Panc1 (cell line): ENCODE measurements around the gene RSAD1. TPM values are rescaled to one million over a fixed set of nuclear protein-coding genes. Genes with fewer than 3 reads are reported as not detected.

Source experiments
- ATAC-seq: fragments of 200-7000 bp; cut with Tn5 transposase; 2 replicates; pipeline ENCODE4 v1.9.1; 2020; ENCODE audit warnings: mild to moderate bottlenecking, moderate library complexity
- BruUV-seq: library from RNA; stranded (reverse); fragments of 400-500 nt; replicated peaks from 2 replicates; lab custom pipeline; 2021; lab: Mats Ljungman, UMichigan
- CTCF ChIA-PET: fragments of 300-600 bp; sonication (Branson Sonifier 250); formaldehyde crosslinking; loops from one replicate; lab custom pipeline; 2022; ENCODE audit warnings: antibody characterized with exemption; lab: Charles Lee
- POLR2A ChIA-PET: fragments of 300-600 bp; sonication (Branson Sonifier 250); formaldehyde crosslinking; loops from one replicate; lab custom pipeline; 2022; ENCODE audit warnings: antibody characterized with exemption; lab: Charles Lee
- DNase-seq: peaks from one replicate; pipeline ENCODE4 v3.0.0-alpha.2; 2010; ENCODE audit warnings: low read depth, low spot score
- H3K27ac ChIP-seq: 2 replicates; pipeline ENCODE4 v1.5.1; 2011; ENCODE audit warnings: mild to moderate bottlenecking, low read length, inconsistent platforms
- H3K27me3 ChIP-seq: fragments of 200-500 bp; sonication (Bioruptor generic); 2 replicates; pipeline ENCODE4 v1.6.0; 2014; ENCODE audit warnings: low read length, inconsistent platforms; ENCODE audit not compliant: control insufficient read depth, insufficient read depth
- H3K36me3 ChIP-seq: fragments of 200-500 bp; sonication (Bioruptor generic); 2 replicates; pipeline ENCODE4 v1.5.1; 2014; ENCODE audit warnings: inconsistent platforms, mild to moderate bottlenecking, low read length, moderate library complexity; ENCODE audit not compliant: control insufficient read depth, insufficient read depth
- H3K4me1 ChIP-seq: 2 replicates; pipeline ENCODE4 v1.5.1; 2011; ENCODE audit warnings: inconsistent platforms, mild to moderate bottlenecking, low read length, moderate library complexity; ENCODE audit not compliant: control insufficient read depth, insufficient read depth
- H3K4me3 ChIP-seq, 2 experiments: 2 replicates each; pipeline ENCODE4 v1.5.1; 2011 to 2012; ENCODE audit warnings: low read depth in 2 of 2, low read length in 2 of 2, mild to moderate bottlenecking in 2 of 2, inconsistent platforms in 1 of 2, moderate library complexity in 1 of 2
- H3K9me3 ChIP-seq: fragments of 200-500 bp; sonication (Bioruptor generic); 2 replicates; pipeline ENCODE4 v1.5.1; 2014; ENCODE audit warnings: low read depth, mild to moderate bottlenecking, inconsistent platforms, low read length, moderate library complexity; ENCODE audit not compliant: control insufficient read depth, insufficient read depth
- POLR2AphosphoS5 ChIP-seq: IDR thresholded peaks from 2 replicates; pipeline ENCODE4 v1.6.1; 2012; ENCODE audit warnings: mild to moderate bottlenecking, low read depth, low read length, moderate library complexity
- SIN3A ChIP-seq: IDR thresholded peaks from 2 replicates; pipeline ENCODE4 v1.6.1; 2012; ENCODE audit warnings: low read depth, mild to moderate bottlenecking, low read length, moderate library complexity, borderline replicate concordance; ENCODE audit not compliant: insufficient read depth
- TCF7L2 ChIP-seq: IDR thresholded peaks from 2 replicates; pipeline ENCODE4 v1.6.1; 2011; ENCODE audit warnings: mild to moderate bottlenecking, low read depth, low read length, inconsistent platforms
- in situ Hi-C: cut with HindIII; loops from 2 replicates; pipeline ENCODE4 v1.10.0; 2016; ENCODE audit warnings: low sequenced_read_pairs, low pct_unique_long_range_greater_than_20kb
- intact Hi-C: fragments of 100-400 bp; cut with micrococcal nuclease; formaldehyde crosslinking; loops from one replicate; pipeline ENCODE4 v1.10.0; 2022; ENCODE audit not compliant: unreplicated experiment
- total RNA-seq: library from RNA; stranded (reverse); gene quantifications from one replicate; pipeline ENCODE4 v1.2.1, GENCODE V29; 2021; ENCODE audit not compliant: unreplicated experiment
- TF ChIP-seq, protein P1 (sequence below), 2 experiments: IDR thresholded peaks; 2 replicates each; pipeline ENCODE4 v1.6.1; 2011 to 2012; ENCODE audit warnings: low read depth in 2 of 2, control low read depth in 1 of 2, low read length in 1 of 2, mild to moderate bottlenecking in 1 of 2, moderate library complexity in 1 of 2; ENCODE audit not compliant: insufficient read depth in 1 of 2
- TF ChIP-seq, protein P2 (sequence below): fragments of 450-650 bp; IDR thresholded peaks from 2 replicates; pipeline ENCODE4 v1.5.1; 2017; ENCODE audit warnings: mild to moderate bottlenecking

The RSAD1 gene
- total RNA-seq, 1 experiment from 2014 or later: 40.2 TPM

DNA sequence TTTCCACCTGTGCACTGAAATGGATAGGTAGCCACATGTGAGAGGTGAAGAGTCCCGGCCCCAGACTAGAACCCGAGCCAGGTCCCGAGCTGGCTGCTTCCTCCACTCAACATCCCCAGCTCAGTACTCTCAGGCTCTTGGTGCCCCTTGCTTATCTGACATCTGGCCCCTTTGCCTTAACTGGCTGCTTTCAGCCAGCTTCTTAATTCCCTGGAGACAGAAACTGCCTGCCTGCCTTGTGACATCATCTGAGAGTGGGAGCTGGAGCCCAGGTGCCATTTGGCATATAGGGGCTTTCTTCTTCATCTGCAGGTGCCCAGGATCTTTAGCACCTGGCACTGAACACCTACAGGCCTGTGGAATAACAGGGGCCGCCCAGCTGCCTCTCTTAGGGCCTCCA is 18.9 kb upstream of the RSAD1 start:
- Histone ChIP-seq H3K4me1 (no peaks in the 10 kb centered on the region), H3K36me3 (no peaks in the 10 kb centered on the region), H3K9me3 (no peaks in the 10 kb centered on the region), H3K27ac (no peak overlapping the region), H3K27me3 (no peaks in the 10 kb centered on the region), H3K4me3 (no peak overlapping the region)
- in situ Hi-C loops (no loop called here), intact Hi-C loops (no loop called here)
- TF ChIP-seq POLR2AphosphoS5: no peak
- TF ChIP-seq TCF7L2: no peak
- no peak for TF ChIP-seq SIN3A
- TF ChIP-seq, protein P1, sequence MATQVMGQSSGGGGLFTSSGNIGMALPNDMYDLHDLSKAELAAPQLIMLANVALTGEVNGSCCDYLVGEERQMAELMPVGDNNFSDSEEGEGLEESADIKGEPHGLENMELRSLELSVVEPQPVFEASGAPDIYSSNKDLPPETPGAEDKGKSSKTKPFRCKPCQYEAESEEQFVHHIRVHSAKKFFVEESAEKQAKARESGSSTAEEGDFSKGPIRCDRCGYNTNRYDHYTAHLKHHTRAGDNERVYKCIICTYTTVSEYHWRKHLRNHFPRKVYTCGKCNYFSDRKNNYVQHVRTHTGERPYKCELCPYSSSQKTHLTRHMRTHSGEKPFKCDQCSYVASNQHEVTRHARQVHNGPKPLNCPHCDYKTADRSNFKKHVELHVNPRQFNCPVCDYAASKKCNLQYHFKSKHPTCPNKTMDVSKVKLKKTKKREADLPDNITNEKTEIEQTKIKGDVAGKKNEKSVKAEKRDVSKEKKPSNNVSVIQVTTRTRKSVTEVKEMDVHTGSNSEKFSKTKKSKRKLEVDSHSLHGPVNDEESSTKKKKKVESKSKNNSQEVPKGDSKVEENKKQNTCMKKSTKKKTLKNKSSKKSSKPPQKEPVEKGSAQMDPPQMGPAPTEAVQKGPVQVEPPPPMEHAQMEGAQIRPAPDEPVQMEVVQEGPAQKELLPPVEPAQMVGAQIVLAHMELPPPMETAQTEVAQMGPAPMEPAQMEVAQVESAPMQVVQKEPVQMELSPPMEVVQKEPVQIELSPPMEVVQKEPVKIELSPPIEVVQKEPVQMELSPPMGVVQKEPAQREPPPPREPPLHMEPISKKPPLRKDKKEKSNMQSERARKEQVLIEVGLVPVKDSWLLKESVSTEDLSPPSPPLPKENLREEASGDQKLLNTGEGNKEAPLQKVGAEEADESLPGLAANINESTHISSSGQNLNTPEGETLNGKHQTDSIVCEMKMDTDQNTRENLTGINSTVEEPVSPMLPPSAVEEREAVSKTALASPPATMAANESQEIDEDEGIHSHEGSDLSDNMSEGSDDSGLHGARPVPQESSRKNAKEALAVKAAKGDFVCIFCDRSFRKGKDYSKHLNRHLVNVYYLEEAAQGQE (IDR thresholded peaks at IDR 0.05; ENCODE audit: insufficient read depth in 1 of 2, low read depth in 2 of 2, low read length in 1 of 2): no peak
- TF ChIP-seq, protein P2, sequence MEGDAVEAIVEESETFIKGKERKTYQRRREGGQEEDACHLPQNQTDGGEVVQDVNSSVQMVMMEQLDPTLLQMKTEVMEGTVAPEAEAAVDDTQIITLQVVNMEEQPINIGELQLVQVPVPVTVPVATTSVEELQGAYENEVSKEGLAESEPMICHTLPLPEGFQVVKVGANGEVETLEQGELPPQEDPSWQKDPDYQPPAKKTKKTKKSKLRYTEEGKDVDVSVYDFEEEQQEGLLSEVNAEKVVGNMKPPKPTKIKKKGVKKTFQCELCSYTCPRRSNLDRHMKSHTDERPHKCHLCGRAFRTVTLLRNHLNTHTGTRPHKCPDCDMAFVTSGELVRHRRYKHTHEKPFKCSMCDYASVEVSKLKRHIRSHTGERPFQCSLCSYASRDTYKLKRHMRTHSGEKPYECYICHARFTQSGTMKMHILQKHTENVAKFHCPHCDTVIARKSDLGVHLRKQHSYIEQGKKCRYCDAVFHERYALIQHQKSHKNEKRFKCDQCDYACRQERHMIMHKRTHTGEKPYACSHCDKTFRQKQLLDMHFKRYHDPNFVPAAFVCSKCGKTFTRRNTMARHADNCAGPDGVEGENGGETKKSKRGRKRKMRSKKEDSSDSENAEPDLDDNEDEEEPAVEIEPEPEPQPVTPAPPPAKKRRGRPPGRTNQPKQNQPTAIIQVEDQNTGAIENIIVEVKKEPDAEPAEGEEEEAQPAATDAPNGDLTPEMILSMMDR: no peak
- ATAC-seq (no peak), DNase-seq (no peak)
- POLR2A ChIA-PET: no interaction called here
- no TSS peak for BruUV-seq
- CTCF ChIA-PET: no interaction called here

DNA sequence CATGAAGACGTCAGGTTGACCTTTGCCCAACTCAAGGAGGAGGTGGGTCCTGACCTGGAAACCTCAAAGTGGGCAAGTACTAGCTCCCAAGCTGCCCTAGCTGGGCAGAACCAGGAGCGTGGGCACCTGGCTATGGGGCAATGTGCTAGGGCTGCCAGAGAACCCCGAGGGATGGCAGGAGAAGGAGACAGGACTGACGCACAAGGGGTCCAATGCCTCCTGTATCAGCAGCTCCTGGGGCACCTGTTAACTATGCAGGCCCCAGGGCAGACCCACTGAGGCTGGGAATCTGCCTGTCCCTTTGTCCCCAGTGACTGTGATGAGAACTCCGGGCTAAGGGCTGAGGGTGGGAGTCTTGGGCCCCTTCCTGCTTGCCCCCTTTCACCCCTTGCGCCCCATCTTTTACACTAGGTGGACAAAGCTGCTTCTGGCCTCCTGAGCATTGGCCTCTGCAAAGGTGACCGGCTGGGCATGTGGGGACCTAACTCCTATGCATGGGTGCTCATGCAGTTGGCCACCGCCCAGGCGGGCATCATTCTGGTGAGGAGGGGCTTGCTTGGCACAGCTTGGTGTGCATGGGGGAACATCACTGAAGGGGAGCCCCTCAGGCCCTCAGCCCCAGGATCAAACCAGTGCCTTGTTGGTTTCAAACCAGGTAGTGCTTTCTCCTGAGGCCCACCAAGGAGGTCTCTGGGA is 17.7 kb upstream of the RSAD1 start:
- POLR2A ChIA-PET: no interaction called here
- in situ Hi-C loops: no loop called here

More for the DNA sequence above, 17.7 kb upstream of the RSAD1 start:
- no peak for TF ChIP-seq TCF7L2
- TF ChIP-seq, protein P2: no peak
- TF ChIP-seq POLR2AphosphoS5: no peak
- no peak for TF ChIP-seq SIN3A
- TF ChIP-seq, protein P1 (IDR thresholded peaks at IDR 0.05; ENCODE audit: insufficient read depth in 1 of 2, low read depth in 2 of 2, low read length in 1 of 2): no peak
- intact Hi-C loops: no loop called here
- no peaks in the 10 kb centered on the region for H3K9me3 ChIP-seq
- no TSS peak for BruUV-seq
- no peaks in the 10 kb centered on the region for H3K4me1 ChIP-seq
- ATAC-seq (no peak), DNase-seq (no peak)
- H3K27me3 ChIP-seq: no peaks in the 10 kb centered on the region
- H3K27ac ChIP-seq: no peak overlapping the region
- no peaks in the 10 kb centered on the region for H3K36me3 ChIP-seq
- no peak overlapping the region for H3K4me3 ChIP-seq
- CTCF ChIA-PET: no interaction called here
